CD1c-positive myeloid dendritic cell (primary cell): ENCODE data around the gene GNA12.
A peak's percentile ranks its signal among the peaks of the same experiment; 100 is the strongest.

Experiments used
- DNase-seq: peaks from one replicate; pipeline ENCODE4 v3.0.0-alpha.2; 2016; ENCODE audit errors: extremely low spot score

The GNA12 gene

DNA sequence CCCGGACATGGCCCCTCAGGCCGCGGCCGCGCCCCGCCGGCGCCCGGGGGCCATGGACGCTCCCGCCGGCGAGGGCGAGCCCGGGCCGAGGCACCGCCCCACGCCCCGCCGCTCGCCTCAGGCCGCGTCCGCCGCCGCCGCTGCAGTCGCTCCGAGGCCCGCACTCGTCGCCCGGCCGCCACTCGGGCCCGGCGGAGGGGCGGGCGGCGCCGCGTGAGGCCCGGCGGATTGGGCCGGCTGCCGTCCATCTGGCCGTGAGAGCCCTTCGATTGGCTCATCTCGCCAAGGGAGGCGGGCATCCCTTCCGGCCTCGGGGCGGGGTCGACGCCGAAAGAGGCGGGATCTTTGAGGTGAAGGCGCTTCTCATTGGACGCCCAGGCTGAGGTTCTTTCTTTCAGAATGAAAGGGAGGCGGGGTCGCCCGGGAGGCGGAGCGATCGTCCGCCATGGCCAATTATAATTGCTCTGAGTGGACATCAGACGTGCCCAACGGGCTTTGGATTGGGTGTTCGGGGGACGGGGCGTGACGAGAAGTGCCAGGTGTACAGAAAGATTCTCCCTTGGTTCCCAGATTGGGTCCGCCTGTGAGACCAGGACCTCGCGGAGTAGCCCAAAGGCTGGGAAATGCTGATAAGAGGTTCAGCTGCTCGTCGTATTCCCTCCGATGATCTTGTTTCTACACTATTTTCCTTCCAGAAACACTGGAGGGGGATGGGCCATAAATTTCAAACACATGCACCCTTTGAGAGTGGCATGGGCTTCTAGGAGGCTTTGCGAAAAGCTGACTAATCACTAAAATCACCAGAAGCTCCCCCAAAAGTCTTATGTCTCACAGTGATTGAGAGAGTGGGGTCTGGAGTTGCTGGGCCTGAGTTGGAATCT is at the start of gene GNA12:
Gene GNA12, minus strand, starts transcription at position 156 of the 881 bp plus-strand sequence. Its CDS starts 147 bp downstream, at position 9.
- peak; percentile 99 for DNase-seq

- no peak for DNase-seq
Measured at GRCh38 chr7:2893411-2893861, 49.3 kb upstream of the GNA12 start.

DNA sequence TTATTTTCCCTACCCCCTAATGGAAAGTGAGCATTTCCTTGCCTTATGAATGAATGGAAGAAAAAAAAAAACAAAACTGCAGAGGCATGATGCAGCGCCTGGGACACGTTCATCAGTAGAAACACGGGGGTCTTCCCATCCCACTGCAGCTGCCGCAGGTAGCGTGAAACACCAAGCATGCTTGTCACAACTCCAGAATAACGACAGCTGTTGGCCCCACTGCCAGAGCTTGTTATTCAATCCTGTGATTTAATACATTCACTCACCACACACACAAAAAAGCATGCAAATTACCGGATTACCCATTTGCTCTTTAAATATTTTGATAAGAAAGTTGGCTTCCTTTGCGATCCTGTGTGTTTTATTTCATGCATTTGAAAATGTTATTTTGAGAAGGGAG is 48.4 kb upstream of the GNA12 start:
- no peak for DNase-seq

DNA sequence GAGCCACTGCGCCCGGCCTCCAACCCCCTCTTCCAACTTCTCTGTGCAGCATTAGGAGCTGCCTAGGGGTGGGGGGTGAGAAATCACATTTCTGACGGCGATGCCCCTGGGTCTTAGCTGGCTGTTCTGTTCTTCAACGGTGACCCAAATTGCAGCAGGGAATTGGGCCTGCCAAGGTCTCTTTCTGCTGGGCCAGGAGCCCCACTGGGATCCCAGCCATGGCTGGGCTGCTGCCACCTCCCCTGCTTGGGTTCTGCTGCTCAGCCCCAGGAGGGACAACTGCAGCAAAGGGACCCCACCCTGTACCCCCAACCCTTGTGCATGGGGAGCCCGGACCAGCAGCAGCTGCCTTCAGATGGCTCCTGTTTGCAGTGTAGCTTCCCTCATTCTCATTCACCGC is 43.7 kb upstream of the GNA12 start:
- no peak for DNase-seq

DNA sequence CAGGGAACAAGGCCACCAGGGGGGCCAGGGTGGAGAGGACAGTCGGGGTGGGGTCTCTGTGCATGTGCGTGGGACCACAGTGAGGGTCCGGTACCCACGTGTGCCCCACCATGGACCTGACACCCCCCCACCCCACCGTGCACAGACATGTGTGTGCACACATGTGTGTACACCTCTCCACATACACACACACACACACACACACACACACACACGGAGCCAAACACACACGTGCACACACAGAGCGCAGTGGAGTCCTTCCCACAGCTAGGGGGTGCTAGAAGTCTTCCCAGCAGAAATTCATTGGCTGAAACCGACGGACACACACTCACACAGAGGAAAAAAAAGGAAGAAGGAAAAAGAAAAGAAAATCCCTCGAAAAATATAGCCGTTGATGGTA is 42.8 kb upstream of the GNA12 start:
- peak; percentile 76 for DNase-seq

DNA sequence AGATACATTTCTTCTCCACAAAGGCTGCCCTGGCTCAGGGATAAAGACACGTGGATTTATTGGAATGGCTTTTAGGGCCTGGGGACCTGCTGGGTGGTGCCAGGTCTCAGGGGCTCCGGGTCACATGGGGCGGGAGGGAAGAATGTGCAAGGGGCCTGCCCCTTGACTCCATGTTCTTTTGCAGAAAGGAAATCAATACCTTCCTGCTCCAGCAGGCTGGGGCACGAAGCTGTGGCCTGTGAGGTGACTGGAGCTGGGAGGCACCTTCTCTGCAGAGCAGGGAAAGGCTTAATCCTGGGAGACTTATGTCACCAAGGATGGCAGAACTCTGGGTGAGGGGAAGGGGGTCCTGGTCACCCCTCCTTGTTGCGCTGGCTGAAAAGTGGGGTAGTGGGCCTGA is 42.3 kb upstream of the GNA12 start:
- DNase-seq = no peak

DNA sequence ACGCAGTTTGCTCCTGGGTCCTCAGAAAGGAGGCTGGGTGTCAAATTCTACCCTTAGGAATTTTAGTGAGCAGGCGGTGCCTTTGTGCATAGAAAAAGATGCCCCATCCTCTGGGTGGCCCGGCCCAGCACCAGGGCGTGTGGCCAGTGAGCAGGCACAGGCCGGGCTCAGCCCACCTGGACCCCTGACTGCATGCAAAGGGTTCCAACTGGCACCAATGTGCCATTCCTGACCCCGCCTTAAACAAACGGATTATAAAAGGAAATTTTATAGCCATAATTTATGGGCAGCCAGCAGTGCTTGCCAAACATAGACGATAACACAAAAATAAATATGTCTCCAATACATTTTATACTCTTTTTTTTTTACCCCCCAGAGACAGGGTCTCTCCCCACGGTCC is 40.1 kb upstream of the GNA12 start:
- DNase-seq = no peak

- no peak for DNase-seq
Measured at GRCh38 chr7:2883101-2883500, 39.0 kb upstream of the GNA12 start.

DNA sequence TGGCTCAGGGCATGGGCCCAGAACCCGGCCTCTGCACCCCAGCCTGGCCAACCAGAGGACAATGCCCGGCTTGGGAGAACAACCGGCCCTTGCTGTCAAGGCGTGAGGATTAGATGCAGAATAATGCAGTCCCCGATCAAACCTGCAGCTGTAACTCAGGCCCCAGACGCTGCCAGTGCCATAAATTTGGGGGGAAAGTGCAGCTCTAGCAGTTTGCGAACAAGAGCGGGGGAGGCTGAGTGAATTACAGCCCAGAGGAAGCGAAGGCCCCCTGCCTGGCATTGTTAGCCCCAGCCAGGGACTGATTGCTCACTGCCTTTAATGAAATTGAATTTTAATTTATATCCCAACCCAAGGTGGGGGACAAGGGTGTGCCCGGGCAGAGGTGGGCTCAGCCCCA is 38.0 kb upstream of the GNA12 start:
- no peak for DNase-seq

GRCh38 chr7:2880874-2881533 is 36.9 kb upstream of the GNA12 start:
- no peak for DNase-seq

- no peak for DNase-seq
Measured at GRCh38 chr7:2880051-2880450, 35.9 kb upstream of the GNA12 start.

GRCh38 chr7:2879354-2879753 is 35.2 kb upstream of the GNA12 start:
- DNase-seq = no peak

DNA sequence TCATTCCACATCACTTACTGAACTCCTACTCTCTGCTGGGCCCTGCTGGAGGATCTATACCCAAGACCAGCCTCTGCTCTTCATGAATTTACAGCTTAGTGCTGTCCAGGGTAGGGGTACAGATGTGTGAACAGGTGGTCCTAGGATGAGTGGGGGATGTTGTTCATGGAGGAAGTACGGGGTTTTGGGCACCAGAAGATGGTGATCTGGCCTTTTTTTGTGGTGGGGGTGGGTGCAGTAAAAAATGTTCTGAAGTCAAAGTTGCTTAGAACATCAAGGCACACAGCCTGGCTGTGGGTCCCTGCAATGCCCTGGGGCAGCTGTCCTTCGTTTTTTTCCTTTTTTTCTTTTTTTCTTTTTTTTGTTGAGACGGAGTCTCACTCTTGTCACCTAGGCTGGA is 34.2 kb upstream of the GNA12 start:
- DNase-seq = no peak

GRCh38 chr7:2876031-2876731 is 32.1 kb upstream of the GNA12 start:
- no peak for DNase-seq

- peak; percentile 22 for DNase-seq
Measured at GRCh38 chr7:2873686-2874551, 29.8 kb upstream of the GNA12 start.

DNA sequence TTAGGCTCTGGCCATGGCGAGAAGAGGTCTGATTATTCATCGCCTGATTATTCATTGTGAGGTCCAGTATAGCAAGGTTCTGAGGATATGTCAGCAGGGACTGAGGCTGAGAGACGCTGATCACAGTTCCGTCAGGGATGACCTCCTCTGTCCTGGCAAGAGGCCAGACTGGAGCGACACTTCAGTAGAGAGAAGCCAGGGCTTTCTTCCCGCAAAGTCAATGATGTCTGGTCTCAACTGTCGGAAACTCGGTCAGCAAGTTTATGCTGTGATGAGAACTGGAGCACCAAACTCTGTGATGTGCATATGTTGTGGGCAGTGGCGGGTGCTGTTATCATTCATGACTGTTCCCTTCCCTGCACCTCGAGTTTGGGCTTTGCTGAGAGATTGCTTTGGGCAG is 29.0 kb upstream of the GNA12 start:
- DNase-seq = no peak

- no peak for DNase-seq
Measured at GRCh38 chr7:2872296-2872874, 28.3 kb upstream of the GNA12 start.

GRCh38 chr7:2870471-2870931 is 26.4 kb upstream of the GNA12 start:
- peak; percentile 80 for DNase-seq

GRCh38 chr7:2869981-2870380 is 25.9 kb upstream of the GNA12 start:
- no peak for DNase-seq

DNA sequence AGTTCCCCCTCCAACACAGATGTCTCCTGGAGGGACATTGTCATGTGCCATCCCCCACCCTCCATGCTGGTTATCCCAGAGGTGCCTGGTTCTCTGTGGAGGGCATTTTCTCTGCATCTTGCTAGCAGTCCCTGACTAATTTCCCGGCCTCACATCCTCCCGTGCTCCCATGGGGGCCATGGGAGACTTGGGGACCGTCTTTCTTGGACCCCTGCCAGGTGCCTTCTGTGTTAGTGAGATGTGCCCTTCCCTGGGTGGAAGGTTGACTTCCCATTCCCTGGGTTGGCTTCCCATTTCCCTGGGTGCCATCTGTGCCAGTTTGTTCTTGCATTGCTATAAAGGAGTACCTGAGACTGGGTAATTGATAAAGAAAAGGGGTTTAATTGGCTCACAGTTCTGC is 22.5 kb upstream of the GNA12 start:
- no peak for DNase-seq
